Fibroblast of peridontal ligament (primary cell): Measurements from ENCODE around the gene HOXC6.

ENCODE experiments used
- DNase-seq: peaks from one replicate; pipeline ENCODE4 v3.0.0-alpha.2; 2010; ENCODE audit errors: extremely low read depth

HOXC6 gene

DNA sequence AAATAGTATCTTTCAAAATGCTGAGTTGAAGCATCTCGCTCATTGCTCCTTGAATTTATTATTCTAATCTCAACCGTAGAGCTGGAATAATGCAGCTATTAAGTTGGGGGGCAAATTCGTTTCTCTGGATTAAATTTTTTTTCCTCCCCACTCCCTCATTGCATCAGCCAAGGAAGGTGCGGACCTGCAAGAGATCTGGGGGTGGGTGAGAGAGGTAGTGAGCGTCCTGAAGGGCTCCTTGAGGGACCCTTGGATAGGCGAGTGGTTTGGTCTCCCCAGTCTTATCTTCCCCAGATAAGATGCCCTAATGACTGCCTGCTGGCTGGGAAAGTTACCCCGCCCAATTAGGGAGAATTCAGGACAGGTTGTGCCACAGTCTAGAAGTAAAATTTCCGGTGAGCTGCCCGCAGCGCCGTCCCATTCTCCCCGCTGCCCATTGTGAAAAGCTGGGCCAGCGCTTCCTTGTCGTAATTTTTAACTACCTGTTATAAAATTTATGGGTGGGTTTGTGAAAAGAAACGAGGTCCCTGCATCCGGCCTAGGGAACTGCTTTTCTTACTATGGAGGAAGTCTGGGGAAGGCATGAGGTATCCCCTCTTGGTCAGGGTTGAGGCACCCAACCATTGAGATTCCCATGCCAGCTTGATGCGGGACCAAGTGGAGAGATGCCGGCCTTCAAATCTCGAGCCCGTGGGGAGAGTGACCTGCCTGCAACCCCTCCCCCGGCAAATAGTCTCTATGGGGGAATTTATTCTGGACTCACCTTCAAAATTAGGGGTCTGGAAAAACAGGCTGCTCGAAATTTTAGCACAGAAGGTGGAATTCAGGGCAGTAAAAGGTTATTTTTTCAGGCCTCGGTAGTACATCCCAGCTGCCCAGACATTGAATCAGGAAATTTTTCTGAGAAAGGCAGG is 13.0 kb upstream of the HOXC6 start:
- no peak for DNase-seq

DNA sequence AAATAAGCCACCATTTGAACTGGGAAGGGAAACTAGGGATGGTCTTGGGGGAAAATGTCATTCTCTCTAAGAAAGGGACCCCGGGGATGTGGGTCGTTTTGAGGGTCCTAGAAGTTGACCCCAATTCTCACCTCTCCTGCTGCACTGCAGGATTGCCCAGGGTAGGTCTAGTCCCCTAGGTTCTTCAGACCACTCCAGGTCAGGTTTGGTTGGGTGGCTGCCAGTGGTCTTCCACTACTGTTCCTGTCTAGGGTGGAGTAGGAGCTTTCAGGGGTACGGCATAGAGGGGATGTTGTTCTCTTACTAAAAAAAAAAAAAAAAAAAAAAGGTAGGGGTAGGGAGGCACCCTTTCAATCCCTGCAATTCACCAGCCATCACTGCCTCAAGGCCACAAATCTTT is 12.2 kb upstream of the HOXC6 start:
- DNase-seq: no peak

DNA sequence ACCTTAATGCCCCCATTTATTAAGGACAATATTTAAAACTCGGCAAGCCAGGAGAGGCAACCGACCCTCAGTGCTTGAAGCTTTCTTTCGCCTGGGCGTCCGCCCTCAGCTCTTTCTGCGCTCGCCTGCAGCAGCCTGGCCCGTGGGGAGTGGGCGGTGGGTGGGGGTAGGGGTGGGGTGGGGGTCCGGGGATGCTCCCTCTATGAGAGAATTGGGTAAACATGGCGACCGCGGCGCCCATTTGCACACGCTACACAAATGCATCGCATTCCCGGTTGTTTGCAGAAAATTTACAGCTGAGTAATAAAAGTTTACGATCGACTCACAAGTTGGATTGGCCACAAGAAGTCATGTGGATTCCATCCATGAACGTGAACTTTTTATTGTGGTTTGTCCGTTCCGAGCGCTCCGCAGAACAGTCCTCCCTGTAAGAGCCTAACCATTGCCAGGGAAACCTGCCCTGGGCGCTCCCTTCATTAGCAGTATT is 11.7 kb upstream of the HOXC6 start:
- no peak for DNase-seq

DNA sequence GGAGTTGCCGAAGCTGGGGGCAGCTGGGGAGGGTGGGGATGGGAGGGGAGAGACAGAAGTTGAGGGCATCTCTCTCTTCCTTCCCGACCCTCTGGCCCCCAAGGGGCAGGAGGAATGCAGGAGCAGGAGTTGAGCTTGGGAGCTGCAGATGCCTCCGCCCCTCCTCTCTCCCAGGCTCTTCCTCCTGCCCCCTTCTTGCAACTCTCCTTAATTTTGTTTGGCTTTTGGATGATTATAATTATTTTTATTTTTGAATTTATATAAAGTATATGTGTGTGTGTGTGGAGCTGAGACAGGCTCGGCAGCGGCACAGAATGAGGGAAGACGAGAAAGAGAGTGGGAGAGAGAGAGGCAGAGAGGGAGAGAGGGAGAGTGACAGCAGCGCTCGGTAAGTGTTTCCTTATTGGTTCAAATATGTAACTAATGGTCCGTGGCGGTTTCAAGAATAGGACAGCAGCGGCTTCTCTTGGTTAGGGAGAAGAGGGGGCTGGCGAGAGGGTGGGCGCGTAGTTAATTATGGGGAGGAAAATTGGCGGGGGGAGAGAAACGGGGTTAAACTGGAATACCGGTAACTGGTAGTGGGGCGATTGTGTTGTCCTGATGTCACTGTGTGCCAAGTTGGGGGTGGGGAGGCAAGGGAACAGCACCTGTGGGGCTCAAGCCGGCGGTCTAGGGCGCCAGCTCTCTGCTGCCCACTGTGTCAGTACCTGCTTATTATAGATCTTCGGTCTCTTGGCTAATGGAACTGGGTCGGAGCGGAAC is 11.0 kb upstream of the HOXC6 start:
- no peak for DNase-seq

DNA sequence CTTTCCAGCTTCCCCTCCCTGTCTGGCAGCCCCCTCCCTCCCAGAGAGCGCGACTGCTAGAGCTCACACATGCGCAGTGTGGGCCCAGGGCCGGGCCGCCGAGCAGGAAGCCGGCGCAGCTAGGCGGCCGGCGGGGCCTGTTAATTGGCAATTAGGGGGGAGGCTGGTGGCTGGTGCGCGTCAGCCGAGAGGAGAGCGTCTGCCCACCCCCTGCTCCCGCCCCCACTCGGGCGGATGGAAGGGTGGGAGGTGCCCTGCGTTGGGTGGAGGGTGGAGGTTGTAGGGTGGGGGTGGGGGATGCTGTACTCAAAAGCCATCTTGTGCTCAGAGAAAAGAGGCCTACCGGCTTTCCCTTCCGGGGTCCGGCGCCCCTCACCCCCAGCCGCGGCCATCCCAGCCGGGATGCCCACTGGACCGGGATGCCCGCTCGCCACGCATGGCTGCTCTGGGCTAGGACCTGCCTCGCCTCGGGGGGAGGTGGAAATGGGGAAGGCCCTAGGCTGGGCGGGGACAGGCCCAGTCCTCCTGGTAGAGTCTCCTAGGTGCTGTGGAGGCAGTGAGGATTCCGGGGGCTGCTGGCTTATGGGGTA is 10.3 kb upstream of the HOXC6 start:
- DNase-seq: no peak

DNA sequence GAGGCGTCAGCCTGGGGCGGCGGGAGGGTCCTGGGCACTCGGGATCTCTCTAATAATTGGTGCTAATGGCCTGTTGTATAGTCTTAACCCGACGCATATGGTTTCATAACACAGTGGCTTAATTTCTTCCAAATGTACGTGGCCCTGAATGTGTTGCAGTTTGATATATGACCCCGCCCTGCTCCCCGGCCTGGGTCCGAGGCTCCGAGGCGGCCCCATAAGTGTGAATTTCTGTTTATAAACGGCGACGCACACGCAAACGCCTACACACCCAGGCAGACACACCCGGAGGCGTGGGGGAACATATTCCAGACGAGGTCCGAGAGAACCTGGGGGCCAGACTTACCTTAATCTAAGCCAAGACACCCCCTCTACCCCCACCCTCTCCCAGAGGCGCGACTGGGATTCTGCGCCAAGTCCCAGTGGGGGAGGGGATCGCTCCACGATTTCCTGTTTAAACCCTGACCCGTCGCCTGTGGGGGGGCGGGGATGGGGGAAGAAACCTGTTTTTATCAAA is 9.7 kb upstream of the HOXC6 start:
- no peak for DNase-seq

DNA sequence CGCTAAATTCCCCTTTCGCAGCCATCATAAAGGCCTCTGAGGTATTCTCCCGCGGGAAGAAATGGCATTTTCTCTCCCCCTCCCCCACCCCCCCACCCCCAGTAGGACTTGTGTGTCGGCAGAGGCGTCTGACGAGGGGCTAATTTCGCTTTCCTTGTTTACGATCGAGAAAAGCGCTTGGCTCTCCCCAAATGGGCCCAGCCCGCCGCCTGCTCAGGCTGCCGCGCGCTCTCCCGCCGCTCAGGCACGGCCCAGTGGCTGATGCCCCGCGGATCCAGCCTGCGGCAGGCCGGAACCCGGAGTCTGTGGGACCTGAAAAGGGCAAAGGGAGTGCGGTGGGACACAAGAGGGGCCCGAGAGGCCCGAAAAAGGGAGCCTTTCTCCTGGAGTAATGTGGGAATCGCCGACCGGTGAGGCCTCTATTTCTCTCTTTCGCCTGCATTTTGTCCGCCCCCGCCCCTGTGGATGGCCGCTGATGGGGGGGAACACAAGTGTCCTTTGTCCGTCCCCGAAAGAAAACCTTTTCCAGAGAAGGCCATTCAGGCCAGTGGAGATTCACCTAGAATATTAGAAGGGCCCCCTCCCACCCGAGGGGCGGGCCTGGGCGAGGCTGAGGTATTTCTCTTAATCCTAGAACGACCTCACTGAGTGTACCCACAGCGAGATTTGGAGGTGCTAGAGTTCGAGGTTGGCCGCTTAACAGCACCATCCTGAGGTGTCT is 9.0 kb upstream of the HOXC6 start:
- no peak for DNase-seq

DNA sequence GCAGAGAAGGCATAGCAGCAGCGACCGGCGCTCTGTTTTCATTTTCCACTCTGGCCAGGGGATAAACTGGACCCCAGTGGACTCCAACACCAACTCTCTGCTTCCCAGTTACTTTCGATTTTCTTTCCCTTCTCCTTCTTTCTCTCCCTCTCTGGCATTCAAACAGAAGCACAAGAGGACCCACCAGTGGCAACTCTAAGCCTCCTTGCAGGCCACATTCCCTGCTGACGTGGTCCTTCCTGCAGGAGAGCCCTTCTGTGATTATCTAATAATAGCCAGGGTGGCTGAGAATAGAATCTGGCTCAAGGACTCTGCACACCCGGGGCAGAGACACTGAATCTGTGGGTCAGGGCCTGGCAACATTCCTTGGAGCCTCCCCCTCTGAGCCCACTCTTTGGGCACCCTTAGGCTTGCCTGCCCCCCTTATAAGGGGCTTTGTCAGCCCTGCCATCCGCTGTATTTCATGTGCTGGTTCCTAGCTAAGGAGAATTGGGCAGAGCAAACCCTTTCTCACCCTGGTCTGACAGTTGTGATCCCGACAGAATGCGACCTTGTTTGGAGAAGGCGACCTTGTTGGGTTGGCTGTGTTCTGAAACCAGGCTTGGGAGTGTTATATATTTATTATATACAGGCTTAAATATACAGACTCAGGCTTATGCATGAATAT is 8.2 kb upstream of the HOXC6 start:
- no peak for DNase-seq

DNA sequence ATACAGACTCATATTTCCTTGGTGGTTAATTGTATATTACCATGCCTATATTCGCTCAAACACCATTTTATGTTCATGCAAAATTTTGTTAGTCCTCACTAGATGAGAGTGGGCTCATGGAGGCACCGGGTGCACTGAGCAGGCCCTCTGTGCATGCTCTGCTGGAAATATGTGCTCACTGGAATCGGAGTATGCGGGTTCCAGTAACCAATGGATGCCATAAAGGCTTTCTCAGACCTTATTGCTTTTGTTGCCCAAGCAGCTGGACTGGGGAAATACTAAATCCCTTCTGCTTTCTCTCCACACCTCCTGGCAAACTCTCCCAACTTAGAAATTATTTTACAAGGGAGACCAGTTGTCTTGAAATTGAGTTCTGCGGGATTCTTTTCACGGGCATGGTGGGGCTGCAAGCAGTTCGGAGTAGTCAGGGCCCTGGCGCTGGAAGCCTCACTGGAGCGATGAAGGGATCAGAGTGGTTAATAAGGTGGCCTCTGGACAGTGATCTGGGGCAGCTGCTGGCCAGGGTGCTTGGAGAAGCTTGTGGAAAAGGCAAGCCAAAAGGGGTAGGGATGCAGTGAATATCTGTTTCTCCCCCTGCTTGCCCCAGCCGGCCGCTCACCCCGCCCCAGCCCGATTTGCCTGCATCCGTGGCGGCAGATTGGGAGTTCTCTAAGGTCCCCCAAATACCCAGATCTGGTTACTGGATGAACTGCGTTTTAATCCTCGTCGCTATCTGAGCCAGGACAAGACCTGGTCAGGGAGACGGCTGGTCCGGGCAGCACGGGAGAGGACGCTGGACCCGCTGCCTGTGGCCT is 7.4 kb upstream of the HOXC6 start:
- no peak for DNase-seq

DNA sequence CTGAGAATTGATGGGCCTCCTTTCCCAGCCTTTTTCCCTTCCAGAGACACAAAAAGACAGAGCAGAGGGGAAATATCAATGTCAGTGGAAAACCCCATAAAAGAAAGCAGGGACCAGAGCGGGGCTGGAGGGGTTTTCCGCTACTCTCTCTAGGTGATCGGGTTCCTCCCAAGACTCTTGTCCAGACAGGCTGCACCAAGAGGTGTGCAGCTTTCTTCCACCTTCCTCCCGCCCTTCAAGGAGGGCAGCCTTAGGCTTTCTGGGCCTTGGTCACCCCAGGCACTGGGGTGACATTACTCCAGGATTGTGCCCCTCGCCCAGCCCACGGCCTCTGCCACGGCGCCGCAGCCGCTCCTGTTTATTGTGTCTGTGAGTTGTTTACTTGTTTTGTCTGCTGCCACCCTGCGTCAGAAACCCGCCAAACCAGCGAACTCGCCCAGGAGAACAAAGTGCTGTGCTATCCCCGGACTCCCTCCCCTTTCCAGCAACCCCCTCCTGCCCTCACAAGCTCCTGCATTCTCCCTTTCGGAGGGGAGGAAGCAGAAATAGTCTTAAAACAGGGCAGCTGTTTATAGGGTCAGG is 6.7 kb upstream of the HOXC6 start:
- no peak for DNase-seq

DNA sequence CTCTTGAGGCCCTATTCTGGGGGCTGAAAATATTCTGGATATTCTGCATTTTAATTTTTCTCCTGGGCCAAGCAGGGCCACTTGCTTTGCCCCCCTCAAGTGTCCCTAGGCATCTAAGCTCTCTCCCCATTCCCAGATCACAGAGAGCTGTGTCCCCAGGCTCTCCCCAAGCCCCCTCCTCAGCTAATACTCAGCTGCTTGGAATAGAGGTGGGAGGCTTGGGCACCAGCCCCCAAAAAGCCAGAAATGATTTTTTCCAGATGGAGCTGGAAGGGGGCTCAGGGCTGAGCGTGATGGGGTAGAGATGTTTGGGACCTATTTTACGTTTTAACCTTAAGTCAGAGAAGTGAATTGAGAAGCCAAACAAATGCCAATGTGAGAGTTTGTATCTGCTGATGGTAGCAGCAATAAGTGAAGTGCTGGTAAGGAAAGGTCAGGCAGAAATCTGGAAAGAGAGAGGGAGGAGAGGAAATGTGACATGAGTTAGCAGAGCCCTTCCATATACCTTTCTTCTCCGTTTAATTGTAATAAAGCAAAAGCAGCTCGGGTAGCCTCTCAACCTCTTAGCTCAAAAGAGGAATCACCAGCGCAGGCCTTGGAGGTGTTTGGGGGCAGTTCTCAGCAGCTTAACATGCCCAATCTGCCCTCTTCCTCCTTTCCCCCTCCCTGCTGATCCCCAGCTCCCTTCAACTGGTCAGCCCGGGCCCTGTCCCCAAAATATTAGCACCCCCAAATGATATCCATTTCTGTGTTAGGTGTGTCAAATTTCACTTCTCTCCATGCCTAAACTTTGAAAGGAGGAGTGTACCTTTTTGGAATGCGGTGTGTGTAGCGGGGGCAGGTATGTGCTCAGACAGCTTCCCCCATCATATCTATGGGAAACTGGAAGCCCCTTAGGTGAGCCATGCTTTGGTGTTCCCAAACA is 5.0 kb upstream of the HOXC6 start:
- DNase-seq: no peak

DNA sequence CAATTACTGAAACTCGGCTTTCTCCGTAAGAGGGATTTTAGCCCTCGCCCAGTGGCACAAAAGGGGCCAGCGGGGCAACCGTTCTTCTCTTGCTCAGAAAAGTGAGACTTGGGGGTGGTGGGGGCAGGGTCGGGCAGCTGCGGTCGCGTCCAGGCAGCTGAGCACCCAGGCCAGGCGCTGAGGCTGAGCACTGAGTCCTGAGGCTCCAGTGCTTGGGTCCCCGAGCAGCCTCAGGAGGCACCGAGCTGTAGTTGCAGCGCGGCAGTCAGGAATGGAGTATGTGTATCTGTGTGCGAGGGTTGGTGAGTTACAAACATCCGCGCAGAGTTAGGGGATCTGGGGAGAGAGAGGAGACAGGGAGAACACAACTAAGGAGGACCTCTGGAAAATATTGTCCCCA is 4.1 kb upstream of the HOXC6 start:
- no peak for DNase-seq

DNA sequence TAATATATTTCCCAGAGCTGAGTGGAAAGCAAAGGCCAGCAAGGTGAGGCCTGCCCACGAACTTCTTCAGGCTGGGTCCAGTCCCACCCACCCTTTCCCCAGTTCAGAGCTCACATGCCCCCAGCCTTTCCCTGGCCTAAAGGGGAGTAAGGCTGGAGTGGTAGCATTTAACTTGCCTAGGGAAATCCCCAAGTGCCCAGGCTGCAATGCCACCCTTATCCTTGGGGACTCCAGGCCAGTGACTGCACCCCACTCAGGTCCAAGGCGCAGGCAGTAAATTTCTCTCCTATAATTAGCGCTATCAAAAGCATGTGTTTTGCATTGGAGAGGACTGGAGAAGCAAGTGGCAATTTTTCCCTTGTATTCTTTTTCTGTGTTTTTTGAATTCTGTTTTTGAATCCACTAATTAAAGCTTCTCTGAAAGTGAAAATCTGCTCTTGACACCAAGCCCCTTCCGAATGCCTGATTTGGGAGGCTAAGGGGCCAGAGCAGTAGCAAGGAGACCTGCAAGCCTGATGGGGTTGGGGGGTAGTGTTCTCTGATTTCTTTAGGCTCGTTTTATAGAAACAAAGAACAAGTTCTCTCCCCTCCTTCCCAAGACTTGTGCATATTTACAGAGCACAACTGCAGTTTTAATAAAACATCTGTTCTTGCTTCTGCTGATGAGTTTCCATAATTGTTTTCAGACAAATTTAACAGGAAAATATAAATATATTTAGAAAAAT is 3.5 kb upstream of the HOXC6 start:
- DNase-seq: no peak

DNA sequence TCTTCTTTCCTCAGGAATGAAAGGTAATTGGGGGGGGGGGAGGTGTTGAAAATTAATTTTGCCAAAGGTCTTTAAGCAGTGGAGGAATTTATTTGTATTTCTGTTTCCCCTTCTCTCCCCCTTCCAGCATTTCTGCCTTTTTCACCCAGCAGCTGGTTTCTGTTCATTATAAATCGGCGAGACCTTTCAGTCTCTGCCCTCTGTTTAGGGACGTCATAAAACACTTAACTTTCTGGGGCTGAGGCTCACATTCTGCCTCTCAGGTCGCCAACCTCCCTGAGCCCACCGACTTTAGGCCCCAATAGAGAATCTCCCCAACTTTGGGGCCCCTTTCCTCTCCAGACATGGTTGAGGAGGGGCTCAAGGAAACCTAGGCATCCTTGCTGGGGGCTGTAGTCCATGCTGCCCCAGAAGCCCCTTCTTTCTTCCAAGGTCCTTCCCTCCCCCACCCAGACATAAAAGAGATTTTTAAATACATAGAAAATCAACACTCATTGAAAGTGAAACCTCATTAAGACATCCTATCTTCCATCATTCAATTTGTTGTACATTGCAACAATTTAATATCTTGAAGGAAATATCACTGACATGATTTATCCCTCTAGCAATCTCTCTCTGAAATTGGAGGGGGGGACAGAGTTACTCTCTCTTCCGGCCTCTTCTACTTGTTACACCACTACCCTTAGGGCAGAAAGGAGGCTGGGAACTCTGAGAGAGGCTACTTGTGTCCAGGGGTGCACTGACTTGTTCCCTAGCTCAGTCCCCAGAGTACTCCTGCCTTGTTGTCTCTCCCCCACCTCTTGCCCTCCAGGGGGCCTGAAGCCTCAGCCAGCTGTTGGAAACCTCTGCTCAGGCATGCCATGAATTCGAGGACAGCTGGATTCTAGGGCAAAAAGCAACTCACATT is 2.5 kb upstream of the HOXC6 start:
- no peak for DNase-seq

DNA sequence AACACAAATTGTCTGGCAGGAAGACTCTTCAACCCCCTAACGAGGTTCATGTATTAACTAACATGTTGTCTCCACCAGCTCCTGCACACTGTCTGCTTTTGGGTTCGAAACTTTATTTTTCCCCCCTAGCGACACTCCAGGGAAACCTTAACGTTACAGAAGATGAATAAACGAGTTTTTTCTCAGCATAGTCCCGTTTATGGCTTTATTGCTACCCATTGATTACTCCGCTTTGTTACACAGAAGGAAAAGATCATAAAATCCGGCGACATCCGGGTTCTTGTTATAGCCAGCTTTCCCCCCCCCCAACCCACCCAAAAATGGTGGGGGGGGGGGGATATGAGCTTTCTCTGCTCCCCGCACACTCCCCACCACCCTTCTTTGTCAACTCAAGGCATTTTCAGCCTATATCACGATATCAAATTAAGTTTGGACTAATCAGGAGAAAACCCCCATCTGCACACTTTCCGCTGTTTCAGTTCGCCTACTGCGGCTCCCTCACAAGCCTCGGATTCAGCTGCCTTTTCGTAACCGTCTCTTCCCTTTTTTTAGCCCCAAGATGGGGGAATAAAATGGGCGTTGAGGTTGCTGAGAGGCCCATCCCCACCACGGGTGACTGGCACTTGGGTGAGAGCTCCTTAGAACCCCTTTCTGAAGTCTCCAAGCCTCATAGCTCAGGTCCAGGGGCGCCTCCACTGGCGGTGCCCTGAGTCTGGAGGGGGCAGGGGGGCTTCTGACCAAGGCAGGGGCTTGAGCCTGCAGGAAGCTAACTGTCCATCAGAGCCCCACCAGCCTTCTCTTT is 1.4 kb upstream of the HOXC6 start:
- DNase-seq: no peak

DNA sequence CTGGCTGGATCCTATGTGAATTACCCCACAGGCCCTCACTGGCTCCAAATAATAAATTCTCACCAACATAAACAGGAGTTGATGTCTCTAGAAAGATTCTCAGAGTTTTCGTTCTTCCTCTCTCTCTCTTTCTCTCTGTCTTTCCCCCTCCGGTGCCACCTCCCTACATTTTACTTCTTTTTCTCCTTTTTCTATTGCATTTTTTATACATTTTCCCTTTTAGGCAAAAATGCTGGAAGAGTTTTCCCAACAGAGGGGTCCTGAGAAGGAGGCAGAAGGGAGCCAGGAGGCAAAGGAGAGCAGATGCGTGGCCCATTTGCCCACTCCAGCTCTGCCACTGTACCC is 826 bp upstream of the HOXC6 start:
- no peak for DNase-seq
